IPS-18a (cell line): ENCODE results near the gene SLC35A1.
"Not testable (repeated sequence)": the region's sequence is repeated elsewhere in the genome, so short reads cannot be mapped to it uniquely, and the experiment has no call there.

Experiments
- H3K27ac ChIP-seq: one replicate; pipeline ENCODE4 v1.5.1; 2013; ENCODE audit warnings: low read length
- H3K27me3 ChIP-seq: one replicate; pipeline ENCODE4 v1.6.1; 2013; ENCODE audit warnings: mild to moderate bottlenecking, low read length; ENCODE audit not compliant: control insufficient read depth, insufficient read depth
- H3K36me3 ChIP-seq: one replicate; pipeline ENCODE4 v1.6.1; 2013; ENCODE audit warnings: low read depth, low read length; ENCODE audit not compliant: control insufficient read depth
- H3K4me1 ChIP-seq: one replicate; pipeline ENCODE4 v1.6.1; 2013; ENCODE audit warnings: low read depth, low read length; ENCODE audit not compliant: control insufficient read depth
- H3K4me3 ChIP-seq: one replicate; pipeline ENCODE4 v1.5.1; 2013; ENCODE audit warnings: low read length
- H3K9ac ChIP-seq: one replicate; pipeline ENCODE4 v1.6.1; 2013; ENCODE audit warnings: mild to moderate bottlenecking, low read length, moderate library complexity
- H3K9me3 ChIP-seq: one replicate; pipeline ENCODE4 v1.6.1; 2013; ENCODE audit warnings: low read depth, low read length; ENCODE audit not compliant: control insufficient read depth

Gene SLC35A1

GRCh38 chr6:87484491-87484890 is 11.7 kb downstream of the SLC35A1 start:
- no peaks in the 10 kb centered on the region for H3K36me3 ChIP-seq
- no peaks in the 10 kb centered on the region for H3K9me3 ChIP-seq
- H3K27me3 ChIP-seq: no peaks in the 10 kb centered on the region
- H3K9ac ChIP-seq: no peak overlapping the region
- H3K27ac ChIP-seq: no peak overlapping the region
- no peaks in the 10 kb centered on the region for H3K4me1 ChIP-seq
- H3K4me3 ChIP-seq: no peak overlapping the region

GRCh38 chr6:87487555-87487954 is 14.8 kb downstream of the SLC35A1 start:
- Histone ChIP-seq H3K27me3 (no peaks in the 10 kb centered on the region), H3K36me3 (no peaks in the 10 kb centered on the region), H3K4me1 (no peaks in the 10 kb centered on the region), H3K9me3 (no peaks in the 10 kb centered on the region), H3K9ac (no peak overlapping the region), H3K27ac (no peak overlapping the region), H3K4me3 (no peak overlapping the region)

- not testable (repeated sequence) for H3K36me3 ChIP-seq, H3K4me1 ChIP-seq, H3K4me3 ChIP-seq, H3K27ac ChIP-seq, H3K9ac ChIP-seq, H3K27me3 ChIP-seq, H3K9me3 ChIP-seq
Observed at GRCh38 chr6:87489326-87489725, 16.6 kb downstream of the SLC35A1 start.

- no peak overlapping the region for H3K4me3 ChIP-seq
- H3K27ac ChIP-seq: no peak overlapping the region
- H3K4me1 ChIP-seq: no peaks in the 10 kb centered on the region
- no peaks in the 10 kb centered on the region for H3K27me3 ChIP-seq
- H3K9ac ChIP-seq: no peak overlapping the region
- H3K36me3 ChIP-seq: no peaks in the 10 kb centered on the region
- no peaks in the 10 kb centered on the region for H3K9me3 ChIP-seq
Observed at GRCh38 chr6:87494761-87495422, 22.1 kb downstream of the SLC35A1 start.

GRCh38 chr6:87498048-87498447 is 25.3 kb downstream of the SLC35A1 start:
- Histone ChIP-seq H3K27ac (no peak overlapping the region), H3K9me3 (no peaks in the 10 kb centered on the region), H3K9ac (no peak overlapping the region), H3K27me3 (no peaks in the 10 kb centered on the region), H3K36me3 (no peaks in the 10 kb centered on the region), H3K4me1 (no peaks in the 10 kb centered on the region), H3K4me3 (no peak overlapping the region)

GRCh38 chr6:87501809-87502572 is 29.2 kb downstream of the SLC35A1 start:
- H3K9ac ChIP-seq: no peak overlapping the region
- peaks cover 6% of the 10 kb centered on the region for H3K36me3 ChIP-seq
- H3K9me3 ChIP-seq: no peaks in the 10 kb centered on the region
- no peaks in the 10 kb centered on the region for H3K4me1 ChIP-seq
- H3K27ac ChIP-seq: no peak overlapping the region
- no peak overlapping the region for H3K4me3 ChIP-seq
- H3K27me3 ChIP-seq: no peaks in the 10 kb centered on the region

- H3K4me3 ChIP-seq: no peak overlapping the region
- H3K36me3 ChIP-seq: peaks cover 17% of the 10 kb centered on the region
- no peaks in the 10 kb centered on the region for H3K27me3 ChIP-seq
- H3K4me1 ChIP-seq: no peaks in the 10 kb centered on the region
- no peak overlapping the region for H3K27ac ChIP-seq
- no peaks in the 10 kb centered on the region for H3K9me3 ChIP-seq
- H3K9ac ChIP-seq: no peak overlapping the region
Observed at GRCh38 chr6:87504441-87504840, 31.7 kb downstream of the SLC35A1 start.

GRCh38 chr6:87514831-87515230 is 42.1 kb downstream of the SLC35A1 start:
- no peaks in the 10 kb centered on the region for H3K9me3 ChIP-seq
- no peaks in the 10 kb centered on the region for H3K27me3 ChIP-seq
- no peak overlapping the region for H3K9ac ChIP-seq
- H3K36me3 ChIP-seq: peaks cover 84% of the 10 kb centered on the region
- no peak overlapping the region for H3K27ac ChIP-seq
- H3K4me1 ChIP-seq: no peaks in the 10 kb centered on the region
- no peak overlapping the region for H3K4me3 ChIP-seq

GRCh38 chr6:87518453-87518852 is 45.7 kb downstream of the SLC35A1 start:
- no peaks in the 10 kb centered on the region for H3K27me3 ChIP-seq
- no peak overlapping the region for H3K27ac ChIP-seq
- no peaks in the 10 kb centered on the region for H3K9me3 ChIP-seq
- H3K4me1 ChIP-seq: no peaks in the 10 kb centered on the region
- no peak overlapping the region for H3K9ac ChIP-seq
- peaks cover 71% of the 10 kb centered on the region for H3K36me3 ChIP-seq
- H3K4me3 ChIP-seq: no peak overlapping the region

GRCh38 chr6:87522686-87523085 is 49.9 kb downstream of the SLC35A1 start:
- no peaks in the 10 kb centered on the region for H3K9me3 ChIP-seq
- no peak overlapping the region for H3K4me3 ChIP-seq
- no peak overlapping the region for H3K9ac ChIP-seq
- H3K27me3 ChIP-seq: no peaks in the 10 kb centered on the region
- no peak overlapping the region for H3K27ac ChIP-seq
- no peaks in the 10 kb centered on the region for H3K4me1 ChIP-seq
- peaks cover 45% of the 10 kb centered on the region for H3K36me3 ChIP-seq

GRCh38 chr6:87529221-87529620 is 56.4 kb downstream of the SLC35A1 start:
- Histone ChIP-seq H3K4me1 (no peaks in the 10 kb centered on the region), H3K9me3 (no peaks in the 10 kb centered on the region), H3K27me3 (no peaks in the 10 kb centered on the region), H3K27ac (no peak overlapping the region), H3K36me3 (peaks cover 32% of the 10 kb centered on the region), H3K9ac (no peak overlapping the region), H3K4me3 (no peak overlapping the region)
